ENCODE measurements around the gene SCARB1. TPM values are rescaled to one million over a fixed set of nuclear protein-coding genes. Genes with fewer than 3 reads are reported as not detected.
A peak's percentile ranks its signal among the peaks of the same experiment; 100 is the strongest.

Gene SCARB1
- total RNA-seq, 1 donor from 2014 or later = 6.6 TPM

DNA sequence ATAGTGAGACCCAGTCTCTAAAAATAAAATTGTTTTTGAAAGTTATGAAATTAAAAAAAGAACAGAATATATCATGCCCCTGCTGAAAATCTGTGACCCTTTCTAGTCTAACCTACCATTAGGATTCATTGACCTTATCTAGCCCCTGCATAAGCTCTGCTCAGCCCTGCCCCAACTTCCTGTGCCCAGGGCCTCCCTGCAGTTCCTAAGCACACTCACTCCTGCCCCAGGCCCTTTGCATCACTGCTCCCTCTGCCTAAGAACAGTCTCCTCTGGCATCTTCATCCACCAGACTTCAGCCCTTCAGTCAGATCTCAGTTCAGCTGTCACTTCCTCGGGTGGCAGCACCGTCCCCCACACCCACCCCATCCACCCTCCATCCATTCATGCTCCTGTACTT lies 55.4 kb downstream of the SCARB1 start:
- TF ChIP-seq, protein P1, sequence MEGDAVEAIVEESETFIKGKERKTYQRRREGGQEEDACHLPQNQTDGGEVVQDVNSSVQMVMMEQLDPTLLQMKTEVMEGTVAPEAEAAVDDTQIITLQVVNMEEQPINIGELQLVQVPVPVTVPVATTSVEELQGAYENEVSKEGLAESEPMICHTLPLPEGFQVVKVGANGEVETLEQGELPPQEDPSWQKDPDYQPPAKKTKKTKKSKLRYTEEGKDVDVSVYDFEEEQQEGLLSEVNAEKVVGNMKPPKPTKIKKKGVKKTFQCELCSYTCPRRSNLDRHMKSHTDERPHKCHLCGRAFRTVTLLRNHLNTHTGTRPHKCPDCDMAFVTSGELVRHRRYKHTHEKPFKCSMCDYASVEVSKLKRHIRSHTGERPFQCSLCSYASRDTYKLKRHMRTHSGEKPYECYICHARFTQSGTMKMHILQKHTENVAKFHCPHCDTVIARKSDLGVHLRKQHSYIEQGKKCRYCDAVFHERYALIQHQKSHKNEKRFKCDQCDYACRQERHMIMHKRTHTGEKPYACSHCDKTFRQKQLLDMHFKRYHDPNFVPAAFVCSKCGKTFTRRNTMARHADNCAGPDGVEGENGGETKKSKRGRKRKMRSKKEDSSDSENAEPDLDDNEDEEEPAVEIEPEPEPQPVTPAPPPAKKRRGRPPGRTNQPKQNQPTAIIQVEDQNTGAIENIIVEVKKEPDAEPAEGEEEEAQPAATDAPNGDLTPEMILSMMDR (IDR thresholded peaks at IDR 0.05; ENCODE audit: insufficient read depth, low read length, severe bottlenecking) = no peak
- no peak overlapping the region for H3K4me3 ChIP-seq (ENCODE audit: low read depth, low read length)
- no peak for DNase-seq (ENCODE audit: low read depth)
- H3K27me3 ChIP-seq (ENCODE audit: control insufficient read depth, insufficient read depth, low read length) = no peaks in the 10 kb centered on the region
- FAIRE-seq = no peak
- peaks cover 12% of the 10 kb centered on the region for H3K36me3 ChIP-seq (ENCODE audit: control insufficient read depth, insufficient read depth, low read length)

DNA sequence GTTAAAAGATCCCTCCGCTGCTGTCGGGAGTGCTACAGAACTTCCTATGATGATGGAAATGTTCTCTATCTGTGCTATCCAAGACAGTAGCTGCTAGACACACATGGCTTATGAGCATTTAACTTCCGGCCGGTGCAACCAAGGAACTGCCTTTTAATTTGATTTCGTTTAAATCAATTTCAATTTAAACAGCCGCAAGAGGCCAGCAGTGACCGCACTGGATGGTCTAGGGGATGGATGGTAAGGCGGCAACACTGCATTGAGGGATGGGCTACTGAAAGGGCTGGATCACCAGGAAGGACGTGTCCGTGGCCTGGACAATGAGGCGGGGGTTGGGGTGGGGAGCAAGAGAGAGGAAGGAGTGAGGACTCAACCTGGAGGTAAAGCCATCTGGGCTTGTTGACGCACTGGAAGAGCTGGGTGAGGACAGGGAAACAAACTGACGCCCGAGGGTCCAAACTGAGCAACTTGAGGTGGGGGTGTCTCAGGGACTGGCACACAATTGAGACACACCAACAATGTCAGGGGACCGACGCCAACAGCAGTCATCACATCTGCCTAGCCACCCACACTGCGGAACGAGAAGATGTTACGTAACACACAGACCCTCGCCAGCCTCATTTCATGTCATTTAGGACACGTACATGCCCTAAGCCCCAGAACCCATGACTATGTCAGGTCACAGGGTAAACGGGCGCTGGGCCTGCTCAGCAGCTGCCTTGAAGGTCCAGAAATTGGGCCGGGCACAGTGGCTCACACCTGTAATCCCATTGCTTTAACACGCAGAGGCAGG lies 57.6 kb downstream of the SCARB1 start:
- DNase-seq (ENCODE audit: low read depth) (no peak), FAIRE-seq (no peak)
- Histone ChIP-seq H3K36me3 (ENCODE audit: control insufficient read depth, insufficient read depth, low read length) (peaks cover 7% of the 10 kb centered on the region), H3K27me3 (ENCODE audit: control insufficient read depth, insufficient read depth, low read length) (no peaks in the 10 kb centered on the region), H3K4me3 (ENCODE audit: low read depth, low read length) (no peak overlapping the region)
- TF ChIP-seq, protein P1 (IDR thresholded peaks at IDR 0.05; ENCODE audit: insufficient read depth, low read length, severe bottlenecking) = no peak

DNA sequence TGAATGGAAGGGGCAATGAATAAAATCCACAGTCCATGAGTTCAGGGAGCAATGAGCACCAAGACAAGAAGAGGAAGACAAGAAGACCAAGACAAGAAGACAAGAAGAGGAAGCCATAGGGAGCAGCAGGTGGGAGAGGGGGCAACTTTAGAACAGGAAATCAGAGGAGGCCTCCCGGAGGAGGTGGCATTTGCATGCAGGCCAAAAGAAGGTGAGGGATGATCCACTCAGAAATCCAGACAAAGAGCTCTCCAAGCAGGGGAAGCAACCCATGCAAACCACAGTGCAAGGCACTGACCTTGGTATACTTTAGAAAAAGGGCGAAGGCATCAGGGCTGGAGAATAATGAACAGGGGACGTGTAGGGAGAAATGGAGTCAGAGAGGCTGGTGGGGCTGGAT lies 58.6 kb downstream of the SCARB1 start:
- TF ChIP-seq, protein P1 (IDR thresholded peaks at IDR 0.05; ENCODE audit: insufficient read depth, low read length, severe bottlenecking) = no peak
- FAIRE-seq (no peak), DNase-seq (ENCODE audit: low read depth) (no peak)
- no peaks in the 10 kb centered on the region for H3K27me3 ChIP-seq (ENCODE audit: control insufficient read depth, insufficient read depth, low read length)
- no peak overlapping the region for H3K4me3 ChIP-seq (ENCODE audit: low read depth, low read length)
- peaks cover 8% of the 10 kb centered on the region for H3K36me3 ChIP-seq (ENCODE audit: control insufficient read depth, insufficient read depth, low read length)

DNA sequence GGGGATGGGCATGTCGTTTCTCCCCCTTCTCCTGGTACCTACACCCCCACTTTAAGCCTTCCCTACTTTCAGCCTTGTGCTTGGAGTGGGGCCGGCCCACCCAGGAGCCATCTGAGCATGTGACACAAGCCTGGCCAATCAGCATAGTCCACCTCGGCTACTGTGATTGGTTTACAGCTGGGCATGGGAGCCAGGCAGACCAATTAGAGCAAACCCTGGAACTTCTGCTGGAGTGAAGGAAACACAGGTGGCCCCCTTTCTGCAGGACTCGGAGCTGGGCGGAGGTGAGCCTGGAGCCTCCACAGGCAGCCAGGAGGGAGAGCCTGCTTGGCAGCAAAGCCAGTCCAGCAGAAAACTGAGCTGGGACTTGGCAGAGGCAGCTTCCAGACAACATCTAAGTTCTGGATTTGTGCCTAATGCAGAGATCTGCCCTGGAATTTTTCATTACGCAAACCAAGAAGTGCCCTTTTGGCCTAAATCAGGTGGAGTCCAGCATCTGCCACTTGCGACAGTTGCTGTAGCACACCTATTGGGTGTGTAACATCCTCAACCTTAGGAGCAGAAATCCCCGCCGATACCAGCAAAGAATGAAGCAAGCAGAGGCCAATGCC lies 59.5 kb downstream of the SCARB1 start:
- TF ChIP-seq, protein P1 (IDR thresholded peaks at IDR 0.05; ENCODE audit: insufficient read depth, low read length, severe bottlenecking) = no peak
- Histone ChIP-seq H3K27me3 (ENCODE audit: control insufficient read depth, insufficient read depth, low read length) (no peaks in the 10 kb centered on the region), H3K4me3 (ENCODE audit: low read depth, low read length) (no peak overlapping the region), H3K36me3 (ENCODE audit: control insufficient read depth, insufficient read depth, low read length) (peaks cover 5% of the 10 kb centered on the region)
- no peak for FAIRE-seq
- DNase-seq (ENCODE audit: low read depth) = peak; percentile 10

DNA sequence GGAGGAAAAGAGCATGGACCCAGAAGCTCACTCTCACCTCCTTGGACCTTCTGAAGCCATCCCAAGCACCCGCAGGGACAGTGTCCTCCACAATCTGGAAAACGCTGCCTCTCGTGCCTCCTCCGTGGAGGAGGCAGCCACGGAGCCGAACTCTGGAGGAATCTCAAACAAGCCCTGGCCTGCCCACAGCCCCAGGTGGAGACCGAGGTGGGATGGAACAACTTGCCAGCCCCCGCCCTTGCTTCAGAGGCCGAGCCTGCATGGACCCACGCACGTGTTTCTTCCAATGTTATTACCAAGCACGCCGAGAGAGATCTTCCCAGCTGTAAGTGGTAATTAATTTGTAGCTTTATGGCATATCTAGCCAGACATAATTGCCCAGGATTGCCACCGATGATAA lies 61.3 kb downstream of the SCARB1 start:
- FAIRE-seq = no peak
- Histone ChIP-seq H3K4me3 (ENCODE audit: low read depth, low read length) (no peak overlapping the region), H3K36me3 (ENCODE audit: control insufficient read depth, insufficient read depth, low read length) (peaks cover 6% of the 10 kb centered on the region), H3K27me3 (ENCODE audit: control insufficient read depth, insufficient read depth, low read length) (no peaks in the 10 kb centered on the region)
- TF ChIP-seq, protein P1 (IDR thresholded peaks at IDR 0.05; ENCODE audit: insufficient read depth, low read length, severe bottlenecking) = no peak
- no peak for DNase-seq (ENCODE audit: low read depth)
